Measurements from ENCODE around the gene PTH.

PTH gene

DNA sequence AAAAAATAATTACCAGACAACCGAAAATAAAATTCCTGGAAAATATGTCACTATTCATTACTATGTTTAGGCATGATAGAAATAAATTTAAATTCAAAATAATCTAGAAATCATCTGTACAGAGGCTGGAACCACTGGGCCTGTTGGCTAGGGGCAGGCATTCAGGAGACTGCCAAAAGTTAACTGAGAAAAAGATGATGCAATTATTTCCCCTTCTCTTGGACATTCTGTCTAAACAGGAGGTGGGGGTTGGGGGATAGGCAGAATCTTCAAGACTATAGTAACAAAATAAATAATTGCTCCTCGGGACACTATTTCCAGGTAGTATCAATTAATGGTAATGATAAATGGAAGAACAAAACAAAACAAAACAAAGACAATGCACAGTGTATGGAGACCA, 46.9 kb downstream of the PTH start:
- DNase-seq (ENCODE audit: low read depth): peak; percentile 10

DNA sequence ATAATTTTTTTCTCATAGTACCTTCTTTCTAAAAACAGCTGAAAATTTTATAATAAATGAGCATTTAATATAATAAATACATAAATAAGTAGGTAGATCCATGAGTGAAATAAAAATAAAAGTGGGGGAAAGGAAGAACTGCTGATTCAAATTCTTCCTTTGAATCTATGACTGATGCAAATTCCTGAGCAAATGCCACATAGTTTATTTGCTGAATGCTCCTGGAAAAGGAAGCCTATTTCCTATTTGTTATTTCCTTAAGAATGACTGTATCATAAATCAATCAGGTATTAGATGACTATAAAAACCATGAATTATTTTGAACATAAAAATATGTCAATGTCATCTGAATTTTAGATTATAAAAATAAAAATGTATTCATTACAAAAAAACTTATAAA, 49.4 kb downstream of the PTH start:
- DNase-seq (ENCODE audit: low read depth): peak; percentile 5

DNA sequence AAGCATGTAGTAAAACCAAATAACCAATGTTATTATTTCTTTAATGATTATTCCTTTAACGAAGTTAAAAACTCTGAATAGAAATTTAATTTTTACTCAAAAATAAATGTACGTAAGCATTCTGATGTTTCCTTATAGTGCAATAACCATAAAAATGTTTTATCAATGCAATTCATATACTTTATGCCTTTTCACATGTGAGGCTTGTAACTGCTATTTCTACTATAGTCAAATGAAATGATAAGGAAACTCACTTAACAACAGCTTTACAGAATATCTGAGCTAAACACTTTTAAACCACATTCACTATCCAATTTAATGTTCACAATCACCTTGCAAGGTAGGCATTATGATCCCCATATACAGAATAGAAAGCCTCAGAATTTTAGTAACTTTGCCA, 50.2 kb downstream of the PTH start:
- DNase-seq (ENCODE audit: low read depth): no peak

All from GM04504 (cell line).